GM18507 (cell line): ENCODE results near the gene RPS14.
A peak's percentile ranks its signal among the peaks of the same experiment; 100 is the strongest.

Experiments used
- DNase-seq: peaks from one replicate; pipeline ENCODE4 v3.0.0; 2011; ENCODE audit warnings: low read depth; ENCODE audit not compliant: insufficient read length; ENCODE audit errors: extremely low spot score
- FAIRE-seq: peaks from 2 replicates; lab custom pipeline; 2011; peaks lifted over from hg19 to GRCh38; lab: Jason Lieb, UNC

The RPS14 gene

GRCh38 chr5:150451594-150451993 lies 2.1 kb upstream of the RPS14 start:
- FAIRE-seq (no peak), DNase-seq (no peak)

- DNase-seq (no peak), FAIRE-seq (no peak)
Measured at GRCh38 chr5:150448952-150449516, 505 bp downstream of the RPS14 start.

- FAIRE-seq (peak; percentile 21), DNase-seq (no peak)
Measured at GRCh38 chr5:150448334-150448733, 1.2 kb downstream of the RPS14 start.

GRCh38 chr5:150447188-150447587 lies 2.4 kb downstream of the RPS14 start:
- FAIRE-seq, result no peak

GRCh38 chr5:150446583-150446982 lies 3.0 kb downstream of the RPS14 start:
- no peak for DNase-seq
- no peak for FAIRE-seq

More at GRCh38 chr5:150447188-150447587, 2.4 kb downstream of the RPS14 start:
- no peak for DNase-seq

GRCh38 chr5:150446088-150446487 lies 3.5 kb downstream of the RPS14 start:
- no peak for FAIRE-seq
- DNase-seq, result no peak

GRCh38 chr5:150444770-150445169 lies 4.8 kb downstream of the RPS14 start:
- DNase-seq (no peak), FAIRE-seq (no peak)

GRCh38 chr5:150443242-150444075 lies 6.1 kb downstream of the RPS14 start:
- FAIRE-seq (no peak), DNase-seq (no peak)

GRCh38 chr5:150442699-150443080 lies 6.8 kb downstream of the RPS14 start:
- DNase-seq (no peak), FAIRE-seq (no peak)

GRCh38 chr5:150441813-150442698 lies 7.5 kb downstream of the RPS14 start:
- FAIRE-seq, result no peak

GRCh38 chr5:150440948-150441812 lies 8.4 kb downstream of the RPS14 start:
- DNase-seq, result no peak
- FAIRE-seq, result no peak

More at GRCh38 chr5:150441813-150442698, 7.5 kb downstream of the RPS14 start:
- no peak for DNase-seq

- no peak for FAIRE-seq
- no peak for DNase-seq
Measured at GRCh38 chr5:150438873-150439546, 10.5 kb downstream of the RPS14 start.

GRCh38 chr5:150436141-150436680 lies 13.3 kb downstream of the RPS14 start:
- DNase-seq (peak; percentile 76), FAIRE-seq (peak; percentile 89)

GRCh38 chr5:150434464-150434863 lies 15.1 kb downstream of the RPS14 start:
- DNase-seq (no peak), FAIRE-seq (no peak)

GRCh38 chr5:150431574-150431973 lies 18.0 kb downstream of the RPS14 start:
- DNase-seq, result no peak

GRCh38 chr5:150431048-150431447 lies 18.5 kb downstream of the RPS14 start:
- FAIRE-seq, result no peak
- no peak for DNase-seq

More at GRCh38 chr5:150431574-150431973, 18.0 kb downstream of the RPS14 start:
- FAIRE-seq, result no peak

- no peak for DNase-seq
- FAIRE-seq, result no peak
Measured at GRCh38 chr5:150429410-150429873, 20.1 kb downstream of the RPS14 start.

GRCh38 chr5:150428978-150429377 lies 20.6 kb downstream of the RPS14 start:
- FAIRE-seq (no peak), DNase-seq (no peak)
